Smooth muscle cell (in vitro differentiated cells): ENCODE measurements around the gene PIK3R5. TPM values are rescaled to one million over a fixed set of nuclear protein-coding genes. Genes with fewer than 3 reads are reported as not detected.

Experiments used
- DNase-seq: peaks from one replicate; lab custom pipeline; 2025; ENCODE audit not compliant: unreplicated experiment; lab: John Stamatoyannopoulos, UW
- H2AFZ ChIP-seq: fragments of 200-600 bp; sonication (generic); 2 replicates; pipeline ENCODE4 v1.6.0; 2016; ENCODE audit warnings: antibody characterized with exemption, low read depth, mild to moderate bottlenecking
- H3F3A ChIP-seq: fragments of 200-600 bp; sonication (generic); 2 replicates; pipeline ENCODE4 v1.6.0; 2017; ENCODE audit warnings: antibody characterized with exemption, low read depth
- H3K27ac ChIP-seq: fragments of 200-600 bp; sonication (generic); 2 replicates; pipeline ENCODE4 v1.5.1; 2016; ENCODE audit warnings: low read depth, mild to moderate bottlenecking
- H3K27me3 ChIP-seq: fragments of 200-600 bp; sonication (generic); 2 replicates; pipeline ENCODE4 v1.6.1; 2016; ENCODE audit warnings: low read depth, mild to moderate bottlenecking
- H3K36me3 ChIP-seq: fragments of 200-600 bp; sonication (generic); 2 replicates; pipeline ENCODE4 v1.5.1; 2016; ENCODE audit warnings: low read depth
- H3K4me1 ChIP-seq: fragments of 200-600 bp; sonication (generic); 2 replicates; pipeline ENCODE4 v1.5.1; 2016; ENCODE audit warnings: low read depth
- H3K4me2 ChIP-seq: fragments of 200-600 bp; sonication (generic); 2 replicates; pipeline ENCODE4 v1.6.0; 2016; ENCODE audit warnings: mild to moderate bottlenecking
- H3K4me3 ChIP-seq: fragments of 200-600 bp; sonication (generic); 2 replicates; pipeline ENCODE4 v1.5.1; 2016; ENCODE audit warnings: mild to moderate bottlenecking
- H3K79me2 ChIP-seq: fragments of 200-600 bp; sonication (generic); 2 replicates; pipeline ENCODE4 v1.6.0; 2016; ENCODE audit warnings: low read depth, mild to moderate bottlenecking
- H3K9ac ChIP-seq: fragments of 200-600 bp; sonication (generic); 2 replicates; pipeline ENCODE4 v1.6.0; 2016; ENCODE audit warnings: low read depth
- H3K9me3 ChIP-seq: fragments of 200-600 bp; sonication (generic); replicated peaks from 2 replicates; pipeline ENCODE4 v1.5.1; 2016; ENCODE audit warnings: low read depth
- H4K20me1 ChIP-seq: fragments of 200-600 bp; sonication (generic); 2 replicates; pipeline ENCODE4 v1.6.0; 2016; ENCODE audit warnings: low read depth
- CTCF ChIP-seq: fragments of 200-600 bp; sonication (generic); IDR thresholded peaks from 2 replicates; pipeline ENCODE4 v1.5.1; 2017; ENCODE audit warnings: borderline replicate concordance, mild to moderate bottlenecking, antibody characterized with exemption; ENCODE audit not compliant: insufficient read depth, poor library complexity, severe bottlenecking
- WGBS: methylation state at CpG from one replicate; pipeline ENCODE4 v1.1.7; 2016; ENCODE audit warnings: low lambda C conversion rate; 5-methylcytosine and 5-hydroxymethylcytosine counted together
- polyA plus RNA-seq: library from polyadenylated mRNA; unstranded; fragments of >200 nt; fragmentation: Nextera tagmentation; extraction: Ambion mirVana; gene quantifications from 2 replicates; pipeline ENCODE4 v1.2.1, GENCODE V29; 2016
- total RNA-seq: library from RNA; depleted of rRNA; stranded (reverse); fragments of >200 nt; gene quantifications from 2 replicates; pipeline ENCODE4 v1.2.3, GENCODE V29; 2014

Gene PIK3R5
- total RNA-seq (0.27 TPM in 1 of 2 replicates, not detected in the other), polyA plus RNA-seq (not detected in 2 replicates)

- Histone ChIP-seq H3K4me2 (peak within 1 kb of the TSS; percentile 54), H3K27me3 (peaks cover 83% of the 10 kb centered on the region), H3K4me1 (no peaks in the 10 kb centered on the region), H3K27ac (no peak within 1 kb of the TSS), H4K20me1 (no peaks in the 10 kb centered on the region), H3K79me2 (no peaks in the 10 kb centered on the region), H3K36me3 (no peaks in the 10 kb centered on the region), H3K9me3 (no peaks in the 10 kb centered on the region), H3F3A (no peaks in the 10 kb centered on the region), H3K9ac (no peak within 1 kb of the TSS), H2AFZ (no peak within 1 kb of the TSS), H3K4me3 (peak within 1 kb of the TSS; percentile 31)
- DNase-seq = no peak
- WGBS = 3% methylated on average over 55 of the region's 72 CpGs
- no peak for TF ChIP-seq CTCF
Measured at GRCh38 chr17:8965394-8966168, at the start of gene PIK3R5. Gene PIK3R5 (minus strand): TSS chr17:8965707. CDS start chr17:8911494, 54,213 bp downstream.

GRCh38 chr17:9011001-9011400 lies 45.5 kb upstream of the PIK3R5 start:
- no peaks in the 10 kb centered on the region for H4K20me1 ChIP-seq
- H3K36me3 ChIP-seq = no peaks in the 10 kb centered on the region
- H3K27ac ChIP-seq = no peak overlapping the region
- H3K9ac ChIP-seq = no peak overlapping the region
- H3K27me3 ChIP-seq = peaks cover 80% of the 10 kb centered on the region
- H3K4me1 ChIP-seq = no peaks in the 10 kb centered on the region
- WGBS = 82% methylated on average over 7 of the region's 7 CpGs
- no peaks in the 10 kb centered on the region for H3K79me2 ChIP-seq
- DNase-seq = no peak
- H3K4me3 ChIP-seq = no peak overlapping the region
- no peaks in the 10 kb centered on the region for H3K9me3 ChIP-seq
- H3F3A ChIP-seq = no peaks in the 10 kb centered on the region
- TF ChIP-seq CTCF = no peak
- H3K4me2 ChIP-seq = no peak overlapping the region
- no peak overlapping the region for H2AFZ ChIP-seq

- H3K4me1 ChIP-seq = no peaks in the 10 kb centered on the region
- H3K27ac ChIP-seq = no peak overlapping the region
- H3K4me3 ChIP-seq = no peak overlapping the region
- TF ChIP-seq CTCF = no peak
- no peaks in the 10 kb centered on the region for H4K20me1 ChIP-seq
- H3K27me3 ChIP-seq = peaks cover 80% of the 10 kb centered on the region
- no peaks in the 10 kb centered on the region for H3K9me3 ChIP-seq
- no peaks in the 10 kb centered on the region for H3K79me2 ChIP-seq
- H3K9ac ChIP-seq = no peak overlapping the region
- H3K36me3 ChIP-seq = no peaks in the 10 kb centered on the region
- no peak for DNase-seq
- H2AFZ ChIP-seq = no peak overlapping the region
- no peaks in the 10 kb centered on the region for H3F3A ChIP-seq
- no peak overlapping the region for H3K4me2 ChIP-seq
- 51% methylated on average over 6 of the region's 6 CpGs for WGBS
Measured at GRCh38 chr17:9009737-9010136, 44.2 kb upstream of the PIK3R5 start.

- no peak overlapping the region for H3K4me3 ChIP-seq
- no peak for TF ChIP-seq CTCF
- WGBS = 86% methylated on average over 4 of the region's 4 CpGs
- H3K4me1 ChIP-seq = peaks cover 5% of the 10 kb centered on the region
- peaks cover 82% of the 10 kb centered on the region for H3K27me3 ChIP-seq
- no peak for DNase-seq
- no peak overlapping the region for H3K4me2 ChIP-seq
- H2AFZ ChIP-seq = no peak overlapping the region
- no peaks in the 10 kb centered on the region for H3K79me2 ChIP-seq
- no peak overlapping the region for H3K9ac ChIP-seq
- H3K36me3 ChIP-seq = no peaks in the 10 kb centered on the region
- no peaks in the 10 kb centered on the region for H3F3A ChIP-seq
- H3K9me3 ChIP-seq = no peaks in the 10 kb centered on the region
- H4K20me1 ChIP-seq = no peaks in the 10 kb centered on the region
- no peak overlapping the region for H3K27ac ChIP-seq
Measured at GRCh38 chr17:9009096-9009495, 43.6 kb upstream of the PIK3R5 start.
